ENCODE results near the gene RHBDL3.

The RHBDL3 gene

GRCh38 chr17:32283745-32284201 lies 18.1 kb downstream of the RHBDL3 start:
- Histone ChIP-seq H3K36me3 (ENCODE audit: insufficient read depth) (no peaks in the 10 kb centered on the region), H3K27ac (no peak overlapping the region), H3K4me1 (ENCODE audit: low read depth, poor library complexity, severe bottlenecking) (no peaks in the 10 kb centered on the region), H2AFZ (ENCODE audit: low read depth) (no peak overlapping the region), H3K4me3 (IDR thresholded peaks at IDR 0.05; ENCODE audit: insufficient read depth, low read depth, low read length) (no peak overlapping the region), H3K9ac (no peak overlapping the region), H3K4me2 (no peak overlapping the region), H3K79me2 (ENCODE audit: insufficient read depth, low read depth) (no peaks in the 10 kb centered on the region), H3K27me3 (ENCODE audit: insufficient read depth, low read depth) (no peaks in the 10 kb centered on the region; the same call in 1 of the 2 replicates), H4K20me1 (ENCODE audit: insufficient read depth) (no peaks in the 10 kb centered on the region)
- no peak for TF ChIP-seq CTCF (conservative IDR thresholded peaks at IDR 0.05; ENCODE audit: low read depth, low read length)

GRCh38 chr17:32285306-32285705 lies 19.7 kb downstream of the RHBDL3 start:
- H4K20me1 ChIP-seq (ENCODE audit: insufficient read depth) = no peaks in the 10 kb centered on the region
- no peak for TF ChIP-seq CTCF (conservative IDR thresholded peaks at IDR 0.05; ENCODE audit: low read depth, low read length)
- no peaks in the 10 kb centered on the region; the same call in 1 of the 2 replicates for H3K27me3 ChIP-seq (ENCODE audit: insufficient read depth, low read depth)
- H3K4me1 ChIP-seq (ENCODE audit: low read depth, poor library complexity, severe bottlenecking) = no peaks in the 10 kb centered on the region
- H3K4me2 ChIP-seq = no peak overlapping the region
- H3K79me2 ChIP-seq (ENCODE audit: insufficient read depth, low read depth) = no peaks in the 10 kb centered on the region
- no peaks in the 10 kb centered on the region for H3K36me3 ChIP-seq (ENCODE audit: insufficient read depth)
- no peak overlapping the region for H3K27ac ChIP-seq
- no peak overlapping the region for H3K9ac ChIP-seq
- no peak overlapping the region for H3K4me3 ChIP-seq (IDR thresholded peaks at IDR 0.05; ENCODE audit: insufficient read depth, low read depth, low read length)
- no peak overlapping the region for H2AFZ ChIP-seq (ENCODE audit: low read depth)

GRCh38 chr17:32285746-32286517 lies 20.3 kb downstream of the RHBDL3 start:
- Histone ChIP-seq H3K4me2 (no peak overlapping the region), H2AFZ (ENCODE audit: low read depth) (no peak overlapping the region), H3K4me3 (IDR thresholded peaks at IDR 0.05; ENCODE audit: insufficient read depth, low read depth, low read length) (no peak overlapping the region), H3K79me2 (ENCODE audit: insufficient read depth, low read depth) (no peaks in the 10 kb centered on the region), H3K27ac (no peak overlapping the region), H3K9ac (no peak overlapping the region), H3K4me1 (ENCODE audit: low read depth, poor library complexity, severe bottlenecking) (no peaks in the 10 kb centered on the region), H3K36me3 (ENCODE audit: insufficient read depth) (no peaks in the 10 kb centered on the region), H3K27me3 (ENCODE audit: insufficient read depth, low read depth) (no peaks in the 10 kb centered on the region; the same call in 1 of the 2 replicates), H4K20me1 (ENCODE audit: insufficient read depth) (no peaks in the 10 kb centered on the region)
- TF ChIP-seq CTCF (conservative IDR thresholded peaks at IDR 0.05; ENCODE audit: low read depth, low read length) = no peak

- H4K20me1 ChIP-seq (ENCODE audit: insufficient read depth) = no peaks in the 10 kb centered on the region
- H3K27ac ChIP-seq = no peak overlapping the region
- H3K4me2 ChIP-seq = no peak overlapping the region
- H3K36me3 ChIP-seq (ENCODE audit: insufficient read depth) = no peaks in the 10 kb centered on the region
- H3K9ac ChIP-seq = no peak overlapping the region
- H3K4me1 ChIP-seq (ENCODE audit: low read depth, poor library complexity, severe bottlenecking) = no peaks in the 10 kb centered on the region
- no peak overlapping the region for H3K4me3 ChIP-seq (IDR thresholded peaks at IDR 0.05; ENCODE audit: insufficient read depth, low read depth, low read length)
- no peaks in the 10 kb centered on the region for H3K79me2 ChIP-seq (ENCODE audit: insufficient read depth, low read depth)
- H3K27me3 ChIP-seq (ENCODE audit: insufficient read depth, low read depth) = no peaks in the 10 kb centered on the region; the same call in 1 of the 2 replicates
- no peak overlapping the region for H2AFZ ChIP-seq (ENCODE audit: low read depth)
- no peak for TF ChIP-seq CTCF (conservative IDR thresholded peaks at IDR 0.05; ENCODE audit: low read depth, low read length)
Observed at GRCh38 chr17:32286518-32286900, 20.9 kb downstream of the RHBDL3 start.
